T follicular helper cell (primary cell): ENCODE results near the gene EMILIN3.

Experiments used
- DNase-seq: peaks from one replicate; pipeline ENCODE4 v3.0.0-alpha.2; 2020; ENCODE audit warnings: low read depth

EMILIN3 gene

DNA sequence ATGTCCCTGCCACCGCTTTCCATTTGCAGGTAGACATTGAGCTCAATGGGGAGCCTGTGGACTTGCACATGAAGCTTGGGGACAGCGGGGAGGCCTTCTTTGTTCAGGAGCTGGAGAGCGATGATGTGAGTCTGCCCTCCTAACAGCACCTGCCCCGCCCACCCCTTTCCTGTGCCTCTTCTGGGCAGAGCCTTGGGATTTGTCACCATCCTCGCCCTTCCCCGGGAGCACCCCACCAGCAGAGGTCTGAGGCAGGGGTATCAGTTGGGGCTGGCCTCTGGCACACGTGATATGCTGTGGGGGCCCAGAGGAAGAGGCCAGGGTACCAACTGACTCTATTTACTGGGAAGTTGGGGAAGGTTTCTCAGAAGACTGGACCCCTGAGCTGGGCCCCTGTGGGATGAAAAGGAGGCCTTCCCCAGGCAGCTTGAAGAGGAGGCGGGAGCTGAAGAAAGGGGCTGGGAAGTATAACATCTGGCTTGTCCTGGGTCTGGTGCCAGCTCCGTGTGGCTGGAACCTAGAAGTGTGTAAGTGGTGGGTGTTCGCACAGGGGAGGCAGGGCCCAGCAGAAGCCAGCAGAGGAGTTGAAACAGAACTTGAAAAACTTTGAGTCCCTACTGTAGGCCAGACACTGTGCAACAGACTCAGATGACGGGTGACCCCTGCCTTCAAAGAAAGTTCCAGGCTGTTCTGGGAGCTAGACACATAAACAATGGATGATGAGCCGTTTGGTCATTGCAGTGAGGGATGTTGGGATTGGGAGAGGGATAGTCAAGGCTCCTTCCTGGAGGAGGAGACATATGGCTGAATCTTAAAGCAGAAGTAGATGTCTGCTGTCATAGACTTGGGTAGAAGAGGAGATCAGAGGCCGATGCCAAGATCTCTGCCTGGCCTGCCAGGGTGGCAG lies 18.8 kb downstream of the EMILIN3 start:
- no peak for DNase-seq

GRCh38 chr20:41345729-41346067 lies 20.9 kb downstream of the EMILIN3 start:
- DNase-seq = no peak

DNA sequence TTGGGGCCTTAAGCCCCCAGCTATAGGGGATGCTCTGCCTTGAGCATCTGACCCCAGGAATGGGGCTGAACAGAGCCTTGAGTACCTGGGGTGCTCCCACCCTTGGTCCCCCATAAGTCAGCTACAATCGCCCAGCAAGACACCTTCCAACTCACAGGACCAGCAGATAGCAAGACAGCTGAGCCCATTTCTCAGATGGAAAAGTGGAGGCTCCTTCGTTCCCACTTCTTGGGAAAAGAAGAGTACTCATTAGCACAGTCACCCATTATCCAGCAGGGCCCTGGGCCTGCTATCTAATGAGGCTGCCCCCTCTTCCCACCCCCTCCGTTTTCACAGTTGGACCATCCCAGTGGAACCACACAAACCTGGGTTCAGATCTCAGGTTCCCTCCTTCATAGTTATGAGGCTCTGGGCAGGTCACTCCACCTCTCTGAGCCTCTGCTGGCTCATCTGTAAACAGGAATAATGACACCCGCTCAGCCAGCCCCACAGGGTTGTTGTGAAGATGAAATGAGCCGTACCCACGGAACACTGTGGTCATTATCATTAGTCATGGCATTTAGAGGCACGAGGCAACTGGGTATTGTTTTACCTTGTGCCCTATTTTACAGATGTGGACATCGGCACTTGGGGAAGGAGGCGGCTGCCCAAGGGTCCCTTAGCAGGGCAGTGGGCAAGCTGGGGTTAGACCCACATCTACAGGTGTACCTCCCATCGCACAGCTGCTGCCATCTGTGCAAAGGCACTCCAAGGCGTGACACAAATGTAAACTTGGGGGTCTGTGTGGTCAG lies 21.5 kb downstream of the EMILIN3 start:
- no peak for DNase-seq

DNA sequence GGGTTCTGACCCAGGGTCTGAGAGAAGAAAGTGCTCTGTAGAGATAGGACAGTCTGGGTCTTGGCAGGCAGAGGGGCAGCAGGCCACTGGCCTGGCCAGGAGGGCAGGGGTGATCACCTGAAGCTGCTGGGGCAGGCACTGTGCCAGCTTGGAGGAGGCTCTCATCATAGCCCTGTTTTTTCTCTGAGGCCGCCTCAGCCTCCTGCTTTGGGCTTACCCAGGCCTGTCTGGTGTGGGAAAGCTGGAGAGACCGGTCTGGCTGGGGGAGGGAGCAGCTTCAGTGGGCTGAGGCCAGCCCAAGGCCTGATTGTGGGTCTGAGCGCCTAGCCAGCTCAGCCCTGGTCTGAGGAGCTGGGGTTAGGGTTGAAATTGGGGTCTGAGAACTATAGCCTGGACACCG lies 22.1 kb downstream of the EMILIN3 start:
- DNase-seq = no peak

- DNase-seq = no peak
Observed at GRCh38 chr20:41342474-41343464, 23.8 kb downstream of the EMILIN3 start.

DNA sequence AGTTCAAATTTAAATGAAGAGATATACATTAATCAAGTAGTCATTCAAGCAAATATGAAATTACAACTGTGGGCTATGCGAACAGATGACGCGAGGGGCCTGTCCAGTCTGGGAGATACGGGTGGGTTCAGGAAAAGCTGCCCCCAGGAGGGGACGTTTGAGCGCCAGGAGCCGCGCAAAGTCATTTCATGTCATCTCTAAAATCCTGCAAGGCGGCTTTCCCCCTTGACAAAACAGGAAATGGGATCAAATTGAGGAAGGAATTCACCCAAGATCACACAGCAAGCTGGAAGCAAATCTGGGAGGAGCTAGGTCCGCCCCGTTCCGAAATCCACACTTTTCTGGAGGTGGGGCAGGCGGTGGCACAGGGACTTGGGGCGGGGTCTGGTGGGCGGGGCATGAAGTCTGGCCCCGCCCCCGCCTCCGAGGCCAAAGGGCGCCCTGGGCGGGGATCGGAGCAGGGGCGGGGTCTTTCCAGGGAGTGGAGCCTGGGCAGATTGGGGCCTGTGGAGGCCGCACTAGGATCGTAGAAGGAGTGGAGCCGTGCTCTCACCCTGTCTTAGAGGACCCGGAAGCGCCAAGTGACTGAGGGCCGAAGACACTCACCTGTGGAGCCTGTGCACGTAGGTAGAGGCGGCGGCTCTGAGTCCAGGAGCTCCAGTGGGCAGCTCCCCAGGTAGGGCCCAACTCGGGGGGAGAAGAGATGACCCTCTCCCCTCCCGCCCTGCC lies 26.1 kb downstream of the EMILIN3 start, which contains the start of gene LPIN3:
Gene LPIN3 (plus strand): TSS at position 495 of the 729 bp plus-strand sequence. CDS start 4,983 bp downstream, outside the sequence.
- DNase-seq = peak; percentile 38

DNA sequence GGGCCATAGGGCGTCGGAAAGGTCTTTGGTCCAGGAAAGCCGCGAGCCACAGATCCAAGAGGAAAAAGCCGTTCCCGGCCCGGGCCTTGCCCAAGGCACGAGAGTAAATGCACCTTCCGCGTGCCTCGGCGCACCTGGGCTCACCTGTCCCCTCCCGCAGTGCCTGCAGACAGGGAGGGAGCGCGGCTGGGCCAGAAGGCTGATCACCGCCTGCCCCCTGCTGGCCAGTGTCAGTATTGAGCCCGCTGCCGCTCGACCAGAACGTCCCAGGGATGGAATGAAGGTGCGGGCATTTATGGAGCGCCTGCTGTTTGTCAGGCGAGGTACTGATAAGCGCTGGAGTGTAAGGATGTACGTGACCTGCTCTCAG lies 26.7 kb downstream of the EMILIN3 start:
- DNase-seq = peak; percentile 77

GRCh38 chr20:41336711-41337492 lies 29.7 kb downstream of the EMILIN3 start:
- no peak for DNase-seq

DNA sequence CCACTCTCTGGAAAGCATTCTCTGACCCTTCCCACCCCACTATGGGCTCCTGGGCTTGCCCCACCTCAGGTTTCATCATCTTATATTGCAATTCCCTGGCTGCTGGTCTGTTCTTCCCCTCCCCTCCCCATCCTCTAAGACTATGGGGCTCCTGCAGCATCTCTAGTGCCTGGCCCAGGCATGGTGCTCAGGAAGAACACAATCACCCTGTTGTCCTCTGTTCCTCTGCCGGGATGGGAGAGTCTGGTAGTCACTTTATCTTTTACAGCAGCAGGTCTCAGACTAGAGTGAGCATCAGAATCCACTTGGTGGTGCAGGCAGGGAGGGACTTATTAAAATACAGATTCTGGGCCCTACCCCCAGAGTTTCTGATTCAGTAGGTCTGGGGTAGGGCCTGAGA lies 31.0 kb downstream of the EMILIN3 start:
- DNase-seq = no peak

- DNase-seq = no peak
Observed at GRCh38 chr20:41334443-41335421, 31.9 kb downstream of the EMILIN3 start.

GRCh38 chr20:41334036-41334435 lies 32.6 kb downstream of the EMILIN3 start:
- no peak for DNase-seq

DNA sequence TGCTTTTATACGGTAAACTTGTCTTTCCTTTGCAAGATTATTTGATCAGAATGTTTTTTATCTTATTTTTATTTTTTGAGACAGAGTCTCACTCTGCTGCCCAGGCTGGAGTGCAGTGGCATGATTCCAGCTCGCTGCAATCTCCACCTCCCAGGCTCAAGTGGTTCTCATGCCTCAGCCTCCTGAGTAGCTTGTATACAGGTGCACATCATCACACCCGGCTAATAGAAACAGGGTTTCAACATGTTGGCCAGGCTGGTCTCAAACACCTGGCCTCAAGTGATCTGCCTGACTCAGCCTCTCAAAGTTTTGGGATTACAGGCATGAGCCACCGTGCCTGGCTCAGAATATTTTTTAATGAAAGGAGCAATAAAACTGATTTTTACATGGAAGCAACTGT lies 34.9 kb downstream of the EMILIN3 start:
- DNase-seq = no peak

DNA sequence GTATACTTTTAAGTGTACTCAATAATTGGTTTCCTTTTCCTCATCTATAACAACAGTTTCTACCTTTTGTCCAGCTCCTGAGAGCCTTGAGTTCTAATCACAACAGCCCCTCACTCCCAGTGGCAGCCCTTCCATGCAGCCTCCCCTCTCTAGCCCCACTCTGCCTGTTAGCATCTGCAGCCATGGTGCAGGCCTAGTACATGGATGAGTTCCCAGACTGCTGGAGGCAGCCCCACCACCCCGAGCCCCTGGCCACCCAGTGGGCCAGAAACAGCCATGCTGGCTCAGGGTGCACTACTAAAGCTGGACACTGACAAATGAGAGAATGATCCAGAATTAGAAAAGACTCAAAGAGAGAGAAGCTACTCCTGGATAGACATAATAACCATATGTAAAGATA lies 35.7 kb downstream of the EMILIN3 start:
- no peak for DNase-seq

GRCh38 chr20:41330343-41330720 lies 36.3 kb downstream of the EMILIN3 start:
- DNase-seq = no peak

- DNase-seq = peak; percentile 17
Observed at GRCh38 chr20:41329435-41330342, 36.9 kb downstream of the EMILIN3 start.

DNA sequence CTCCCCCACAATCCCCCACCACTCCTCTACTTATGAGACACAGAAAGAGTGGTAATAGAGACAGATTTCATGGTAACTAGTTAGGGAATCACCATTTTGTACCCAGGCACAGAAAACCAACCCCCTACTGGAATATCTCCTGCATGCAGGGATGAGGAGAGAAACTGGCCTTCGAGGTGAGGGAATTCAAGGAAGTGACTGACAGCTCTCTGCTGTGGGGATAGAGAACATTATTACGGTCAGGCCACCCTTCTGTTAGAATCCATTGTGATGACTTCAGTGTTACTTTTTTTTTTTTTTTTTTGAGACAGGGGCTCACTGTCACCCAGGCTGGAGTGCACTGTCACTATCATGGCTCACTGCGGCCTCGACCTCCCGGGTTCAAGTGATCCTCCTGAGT lies 39.4 kb downstream of the EMILIN3 start:
- DNase-seq = no peak

DNA sequence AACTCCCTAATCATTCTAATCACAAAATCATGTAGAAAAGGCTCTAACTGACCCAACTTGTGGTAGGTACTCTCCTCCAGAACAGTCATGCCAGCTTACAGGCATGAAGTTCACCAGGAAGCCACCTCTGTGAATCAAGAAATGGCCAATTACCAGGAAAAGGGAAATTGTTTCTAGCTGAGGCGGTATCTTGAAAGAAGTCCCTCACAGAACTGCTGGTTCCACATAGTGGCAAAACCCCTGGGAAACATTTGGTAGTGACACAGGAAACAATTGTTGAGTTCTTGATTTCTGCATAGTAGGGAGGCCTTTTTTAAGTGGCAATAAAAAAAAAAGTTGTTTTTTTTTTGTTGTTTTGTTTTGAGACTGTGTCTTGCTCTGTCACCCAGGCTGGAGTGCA lies 45.6 kb downstream of the EMILIN3 start:
- DNase-seq = no peak

DNA sequence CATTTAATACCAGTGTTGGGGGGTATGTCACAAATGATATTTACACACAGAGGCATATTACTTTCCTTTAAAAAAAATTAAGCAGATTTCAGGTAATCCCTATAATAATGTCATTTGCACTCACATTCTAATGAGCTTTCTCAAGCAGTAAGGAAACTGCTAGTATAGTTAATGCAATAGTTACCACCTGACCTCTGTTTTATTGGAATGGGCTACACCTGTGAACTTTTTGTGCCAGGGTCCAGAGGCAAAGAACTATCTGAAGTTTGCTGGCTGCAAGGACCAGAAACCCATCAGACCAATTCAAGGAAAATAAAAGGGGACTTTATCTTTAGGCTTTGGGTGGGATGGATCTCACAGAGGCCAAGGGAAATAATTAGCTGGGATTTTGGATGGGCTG lies 46.2 kb downstream of the EMILIN3 start:
- DNase-seq = no peak
